ENCODE results near the gene CASP8. TPM values are rescaled to one million over a fixed set of nuclear protein-coding genes. Genes with fewer than 3 reads are reported as not detected.

CASP8 gene
- total and polyA plus RNA-seq, 9 of the 15 experiments (the other 6 are each of a cell fraction or from before 2014, with no cell fraction given), result 10.2 to 31.4 (median 19.4) TPM

DNA sequence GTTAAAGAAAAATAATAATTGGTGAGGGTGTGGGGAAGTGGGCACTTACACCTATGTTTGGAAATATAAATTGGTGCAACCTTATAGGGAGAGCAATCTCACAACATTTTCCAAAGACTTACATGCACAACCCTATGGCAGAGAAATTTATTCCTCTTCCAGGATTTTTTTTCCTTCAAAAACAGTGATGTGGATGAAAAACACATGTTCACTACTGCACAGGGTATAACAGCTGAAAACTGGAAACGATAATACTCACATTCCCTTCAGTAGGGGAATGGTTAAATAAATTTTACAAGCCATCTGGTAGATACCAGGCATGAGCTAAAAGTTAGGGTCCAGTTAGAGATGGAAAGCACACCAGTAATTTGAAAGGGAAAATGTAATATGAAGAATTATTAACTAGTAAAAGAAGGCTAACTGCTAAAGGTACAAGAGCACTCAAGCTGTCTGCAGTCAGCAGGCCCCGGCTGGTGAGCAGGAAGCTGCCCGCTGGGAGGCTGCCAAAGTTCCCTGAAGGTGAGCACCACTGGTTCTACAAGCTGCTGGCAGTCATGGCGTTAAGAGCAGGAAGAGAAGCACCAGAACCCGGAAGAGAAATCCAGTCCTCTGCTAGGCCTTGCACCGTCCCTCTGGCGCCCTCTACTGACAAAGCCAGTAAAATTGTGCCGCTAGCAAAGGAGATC is 28.4 kb upstream of the CASP8 start:
- in situ Hi-C loops (cut with MboI) (loop anchor here (5.0 kb wide), 1 partner anchor 130 kb away; no protein-coding TSS in a partner anchor), intact Hi-C loops (cut with micrococcal nuclease) (loop anchor here (1.0 to 5.0 kb wide), 6 partner anchors 49 to 520 kb away; partner anchors contain the start of genes CASP10, HYCC2 and NDUFB3)
- Histone ChIP-seq H3K79me2 (ENCODE audit: control insufficient read depth, insufficient read depth, low read length) (peaks cover 36% of the 10 kb centered on the region), H3K27me3 (ENCODE audit: control insufficient read depth in 2 of 2, insufficient read depth in 2 of 2, low read length in 2 of 2) (no peaks in the 10 kb centered on the region), H3K4me2 (ENCODE audit: insufficient read depth, low read length) (peak overlapping the region; percentile 87), H3K9ac (ENCODE audit: insufficient read depth in 1 of 2, low read depth in 2 of 2, low read length in 2 of 2) (peak overlapping the region; percentile 47 to 67; a peak in 3 of 4 replicates), H2AFZ (ENCODE audit: low read depth, low read length) (peak overlapping the region; percentile 93), H3K4me3 (no peak overlapping the region), H3K9me1 (ENCODE audit: control insufficient read depth, insufficient read depth, low read length) (no peaks in the 10 kb centered on the region), H3K27ac (ENCODE audit: extremely low read depth, low read depth, low read length) (peak overlapping the region; percentile 71), H3K4me1 (replicated peaks in 1 of 2; ENCODE audit: control insufficient read depth in 2 of 2, insufficient read depth in 2 of 2, low read length in 2 of 2) (peaks cover 4 to 10% of the 10 kb centered on the region in 2 experiments; a peak in 3 of 5 replicates), H3K36me3 (ENCODE audit: control insufficient read depth, insufficient read depth, low read length) (peaks cover 3% of the 10 kb centered on the region; the same call in 2 of the 3 replicates), H3K9me3 (replicated peaks; ENCODE audit: control insufficient read depth, insufficient read depth, low read depth, low read length) (no peaks in the 10 kb centered on the region), H4K20me1 (replicated peaks; ENCODE audit: control insufficient read depth, insufficient read depth, low read length) (no peaks in the 10 kb centered on the region)
- DNase-seq (ENCODE audit: extremely low read depth in 1 of 4, low spot score in 3 of 4), result peak; percentile 72 to 95 (median 78)
- POLR2A ChIA-PET, result interaction anchor here (0.7 to 3.1 kb wide), 8 partner anchors 9 to 343 kb away, joined by 3 to 24 read pairs (median 4); partner anchors contain the start of genes CASP10, CASP8, FLACC1 and NIF3L1
- CTCF ChIA-PET (ENCODE audit: low intra/inter-chr PET ratio), result interaction anchor here (0.5 to 2.9 kb wide), 3 partner anchors 49 to 353 kb away, joined by 3 to 13 read pairs (median 5); partner anchors contain the start of gene CASP10
- peak; percentile 67 for ATAC-seq
- no TSS peak for BruUV-seq (replicated peaks)
- 4% methylated on average over 7 of the region's 8 CpGs for WGBS (ENCODE audit: insufficient coverage, low coverage, missing lambda C conversion rate)
- peak; percentile 94 for FAIRE-seq
- no peak for TF ChIP-seq ZNF224 (CRISPR knock-in tag; IDR thresholded peaks at IDR 0.05)
- TF ChIP-seq ZNF347 (CRISPR knock-in tag; IDR thresholded peaks at IDR 0.05; ENCODE audit: low read depth), result no peak
- TF ChIP-seq, protein P1, sequence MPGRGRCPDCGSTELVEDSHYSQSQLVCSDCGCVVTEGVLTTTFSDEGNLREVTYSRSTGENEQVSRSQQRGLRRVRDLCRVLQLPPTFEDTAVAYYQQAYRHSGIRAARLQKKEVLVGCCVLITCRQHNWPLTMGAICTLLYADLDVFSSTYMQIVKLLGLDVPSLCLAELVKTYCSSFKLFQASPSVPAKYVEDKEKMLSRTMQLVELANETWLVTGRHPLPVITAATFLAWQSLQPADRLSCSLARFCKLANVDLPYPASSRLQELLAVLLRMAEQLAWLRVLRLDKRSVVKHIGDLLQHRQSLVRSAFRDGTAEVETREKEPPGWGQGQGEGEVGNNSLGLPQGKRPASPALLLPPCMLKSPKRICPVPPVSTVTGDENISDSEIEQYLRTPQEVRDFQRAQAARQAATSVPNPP (IDR thresholded peaks at IDR 0.05; ENCODE audit: borderline replicate concordance, insufficient read depth, insufficient read length), result no peak
- TF ChIP-seq ZNF785 (CRISPR knock-in tag; IDR thresholded peaks at IDR 0.05), result no peak
- peak; percentile 95 for TF ChIP-seq ELF1 (tag; IDR thresholded peaks at IDR 0.05)
- peak; percentile 81 for TF ChIP-seq EHMT2 (IDR thresholded peaks at IDR 0.05)
- no peak for TF ChIP-seq ZNF217 (CRISPR knock-in tag; IDR thresholded peaks at IDR 0.05)
- TF ChIP-seq CXXC5 (CRISPR knock-in tag; IDR thresholded peaks at IDR 0.05), result peak; percentile 59
- no peak for TF ChIP-seq MEIS2 (IDR thresholded peaks at IDR 0.05; ENCODE audit: partially characterized antibody)
- TF ChIP-seq, protein P2, sequence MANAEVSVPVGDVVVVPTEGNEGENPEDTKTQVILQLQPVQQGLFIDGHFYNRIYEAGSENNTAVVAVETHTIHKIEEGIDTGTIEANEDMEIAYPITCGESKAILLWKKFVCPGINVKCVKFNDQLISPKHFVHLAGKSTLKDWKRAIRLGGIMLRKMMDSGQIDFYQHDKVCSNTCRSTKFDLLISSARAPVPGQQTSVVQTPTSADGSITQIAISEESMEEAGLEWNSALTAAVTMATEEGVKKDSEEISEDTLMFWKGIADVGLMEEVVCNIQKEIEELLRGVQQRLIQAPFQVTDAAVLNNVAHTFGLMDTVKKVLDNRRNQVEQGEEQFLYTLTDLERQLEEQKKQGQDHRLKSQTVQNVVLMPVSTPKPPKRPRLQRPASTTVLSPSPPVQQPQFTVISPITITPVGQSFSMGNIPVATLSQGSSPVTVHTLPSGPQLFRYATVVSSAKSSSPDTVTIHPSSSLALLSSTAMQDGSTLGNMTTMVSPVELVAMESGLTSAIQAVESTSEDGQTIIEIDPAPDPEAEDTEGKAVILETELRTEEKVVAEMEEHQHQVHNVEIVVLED (CRISPR knock-in tag; IDR thresholded peaks at IDR 0.05), result no peak
- no peak for TF ChIP-seq SMARCA5 (IDR thresholded peaks at IDR 0.05)
- TF ChIP-seq RBM34 (IDR thresholded peaks at IDR 0.05; ENCODE audit: borderline replicate concordance, insufficient read depth, low read length), result no peak
- TF ChIP-seq NR2C2 (CRISPR knock-in tag; IDR thresholded peaks at IDR 0.05), result 0 out of 2 replicates have a peak, but pooled peaks have one; percentile 59
- peak; percentile 97 for TF ChIP-seq NR2C2 (tag; IDR thresholded peaks at IDR 0.05)
- peak; percentile 53; the same call in 1 of the 2 replicates for TF ChIP-seq SMAD4 (CRISPR knock-in tag; conservative IDR thresholded peaks at IDR 0.05)
- no peak for TF ChIP-seq SMARCA4 (IDR thresholded peaks at IDR 0.05)
- TF ChIP-seq, protein P3, sequence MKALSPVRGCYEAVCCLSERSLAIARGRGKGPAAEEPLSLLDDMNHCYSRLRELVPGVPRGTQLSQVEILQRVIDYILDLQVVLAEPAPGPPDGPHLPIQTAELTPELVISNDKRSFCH (CRISPR knock-in tag; IDR thresholded peaks at IDR 0.05), result no peak
- TF ChIP-seq, protein P3 (tag; IDR thresholded peaks at IDR 0.05), result peak; percentile 65; the same call in 1 of the 2 replicates
- TF ChIP-seq CHD4 (IDR thresholded peaks at IDR 0.05; ENCODE audit: insufficient read depth, insufficient replicate concordance, low read depth, low read length, poor library complexity, severe bottlenecking), result no peak
- TF ChIP-seq STAT5B (CRISPR knock-in tag; IDR thresholded peaks at IDR 0.05), result no peak
